Measurements from ENCODE around the gene MARK3.

DNA sequence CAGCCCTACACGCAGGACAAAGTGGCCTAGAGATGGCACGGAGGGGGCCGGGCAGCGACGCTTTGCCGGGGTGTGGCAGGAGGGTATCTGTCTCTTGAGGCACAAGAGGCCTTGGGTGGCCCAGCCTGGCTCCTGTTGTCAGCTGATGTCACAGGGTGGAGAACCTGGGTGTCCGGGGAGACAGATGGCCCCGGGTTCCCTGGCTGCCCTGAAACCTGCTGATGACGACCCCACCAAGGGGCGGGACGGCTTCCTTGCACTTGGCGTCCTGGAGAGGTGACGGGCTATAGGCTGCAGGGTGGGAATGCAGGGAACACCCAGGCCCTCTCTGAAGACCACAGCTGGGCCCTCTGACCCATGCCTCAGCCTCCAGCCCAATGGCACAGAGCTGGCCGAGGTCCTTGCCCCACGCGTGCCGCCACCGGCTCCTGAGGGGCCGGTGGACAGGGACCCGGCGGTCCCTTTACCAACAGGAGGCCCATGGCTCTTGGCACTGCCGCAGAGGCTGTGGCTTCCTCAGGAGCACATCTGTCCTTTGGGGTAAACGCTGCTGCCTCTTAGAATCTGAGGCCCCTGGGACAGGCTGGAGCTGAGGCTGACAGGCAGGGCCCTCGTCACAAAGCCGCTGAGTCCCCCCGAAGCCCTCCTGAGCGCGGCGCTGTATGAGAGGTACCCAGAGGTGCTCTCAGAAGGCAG is 160.2 kb downstream of the MARK3 start:
- no peak for TF ChIP-seq EZH2 (IDR thresholded peaks at IDR 0.05; ENCODE audit: borderline replicate concordance, low read depth, low read length, severe bottlenecking)
- TF ChIP-seq, protein P1, sequence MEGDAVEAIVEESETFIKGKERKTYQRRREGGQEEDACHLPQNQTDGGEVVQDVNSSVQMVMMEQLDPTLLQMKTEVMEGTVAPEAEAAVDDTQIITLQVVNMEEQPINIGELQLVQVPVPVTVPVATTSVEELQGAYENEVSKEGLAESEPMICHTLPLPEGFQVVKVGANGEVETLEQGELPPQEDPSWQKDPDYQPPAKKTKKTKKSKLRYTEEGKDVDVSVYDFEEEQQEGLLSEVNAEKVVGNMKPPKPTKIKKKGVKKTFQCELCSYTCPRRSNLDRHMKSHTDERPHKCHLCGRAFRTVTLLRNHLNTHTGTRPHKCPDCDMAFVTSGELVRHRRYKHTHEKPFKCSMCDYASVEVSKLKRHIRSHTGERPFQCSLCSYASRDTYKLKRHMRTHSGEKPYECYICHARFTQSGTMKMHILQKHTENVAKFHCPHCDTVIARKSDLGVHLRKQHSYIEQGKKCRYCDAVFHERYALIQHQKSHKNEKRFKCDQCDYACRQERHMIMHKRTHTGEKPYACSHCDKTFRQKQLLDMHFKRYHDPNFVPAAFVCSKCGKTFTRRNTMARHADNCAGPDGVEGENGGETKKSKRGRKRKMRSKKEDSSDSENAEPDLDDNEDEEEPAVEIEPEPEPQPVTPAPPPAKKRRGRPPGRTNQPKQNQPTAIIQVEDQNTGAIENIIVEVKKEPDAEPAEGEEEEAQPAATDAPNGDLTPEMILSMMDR (IDR thresholded peaks at IDR 0.05; ENCODE audit: borderline replicate concordance, extremely low read depth, low read length, poor library complexity, severe bottlenecking): no peak

Data from DND-41 (cell line).